HepG2 (cell line): ENCODE results near the gene DAB2IP. TPM values are rescaled to one million over a fixed set of nuclear protein-coding genes. Genes with fewer than 3 reads are reported as not detected.

Experiments
- ARID4A ChIP-seq: sonication (generic); formaldehyde crosslinking; IDR thresholded peaks from 2 replicates; pipeline ENCODE4 v1.5.0; 2020; ENCODE audit warnings: mild to moderate bottlenecking, missing genetic modification reagents, borderline replicate concordance
- CBX1 ChIP-seq: IDR thresholded peaks from one replicate; pipeline ENCODE4 v1.6.1; 2016; ENCODE audit warnings: antibody characterized with exemption, low read depth
- CBX2 ChIP-seq, 2 experiments: fragments of 200-600 bp in 1 of 2; sonication (generic); formaldehyde crosslinking in 1 of 2; IDR thresholded peaks; 2 replicates each; pipeline versions ENCODE4 v1.7.0 to v1.8.1; 2018 to 2022; ENCODE audit warnings: low read depth in 2 of 2, low read length in 1 of 2, mild to moderate bottlenecking in 1 of 2, missing genetic modification reagents in 1 of 2
- IKZF1 ChIP-seq: fragments of 450-650 bp; IDR thresholded peaks from 2 replicates; pipeline ENCODE4 v1.7.1; 2016
- RBM39 ChIP-seq: fragments of 200-400 bp; formaldehyde crosslinking; IDR thresholded peaks from one replicate; pipeline ENCODE4 v1.6.1; 2018; ENCODE audit warnings: antibody characterized with exemption, mild to moderate bottlenecking, low read depth, low read length; ENCODE audit not compliant: poor library complexity, severe bottlenecking
- SRSF9 ChIP-seq: fragments of 200-400 bp; formaldehyde crosslinking; IDR thresholded peaks from 2 replicates; pipeline ENCODE4 v1.6.1; 2018; ENCODE audit warnings: borderline replicate concordance, mild to moderate bottlenecking, low read depth, low read length; ENCODE audit not compliant: insufficient read depth, poor library complexity, severe bottlenecking
- TEAD3 ChIP-seq: optimal IDR thresholded peaks from 2 replicates; pipeline ENCODE3; 2016; ENCODE audit warnings: borderline replicate concordance
- ZNF280B ChIP-seq: sonication (generic); formaldehyde crosslinking; IDR thresholded peaks from 2 replicates; pipeline ENCODE4 v1.5.0; 2020; ENCODE audit warnings: missing genetic modification reagents, mild to moderate bottlenecking, borderline replicate concordance
- ZNF574 ChIP-seq: sonication (generic); formaldehyde crosslinking; IDR thresholded peaks from 2 replicates; pipeline ENCODE4 v1.4.0; 2020; ENCODE audit warnings: missing genetic modification reagents
- ZUFSP ChIP-seq: sonication (generic); formaldehyde crosslinking; IDR thresholded peaks from 2 replicates; pipeline ENCODE4 v1.9.0; 2021; ENCODE audit warnings: missing genetic modification reagents, mild to moderate bottlenecking, borderline replicate concordance
- polyA plus RNA-seq, 8 experiments: library from polyadenylated mRNA; depleted of rRNA in 3 of 8; stranded (reverse) in 7 of 8; unstranded in 1 of 8; fragments of >200 nt; fragmentation: Illumina TruSeq in 4 of 8; extraction: Trizol in 4 of 8; gene quantifications; 2 replicates each; pipeline versions ENCODE4 v1.2.1 to v1.2.3, GENCODE V29; 2011 to 2016; ENCODE audit warnings: low read depth in 4 of 8, missing spikeins in 1 of 8, mixed read lengths in 1 of 8; ENCODE audit not compliant: insufficient read depth in 1 of 8
- total RNA-seq, 5 experiments: library from RNA; depleted of rRNA; stranded (reverse); fragments of >200 nt; fragmentation: Illumina TruSeq; extraction: Trizol; gene quantifications; 2 replicates each; pipeline ENCODE4 v1.2.3, GENCODE V29; 2016; ENCODE audit warnings: low read depth in 1 of 5
- TF ChIP-seq, protein P1 (sequence below): sonication (generic); formaldehyde crosslinking; IDR thresholded peaks from 2 replicates; pipeline ENCODE4 v1.5.1; 2020; ENCODE audit warnings: mild to moderate bottlenecking, missing genetic modification reagents
- TF ChIP-seq, protein P2 (sequence below): sonication (generic); formaldehyde crosslinking; IDR thresholded peaks from 2 replicates; pipeline ENCODE4 v1.4.0; 2020; ENCODE audit warnings: missing genetic modification reagents, mild to moderate bottlenecking, borderline replicate concordance

Gene DAB2IP
- total and polyA plus RNA-seq, 2 of the 13 experiments (the other 11 are each of a cell fraction or from before 2014, with no cell fraction given): 25.3 to 37.9 TPM

GRCh38 chr9:121612511-121612998, 38.9 kb upstream of the DAB2IP start (continued):
- TF ChIP-seq ARID4A (CRISPR knock-in tag) (0 out of 2 replicates have a peak, but pooled peaks have one; percentile 28), ZUFSP (CRISPR knock-in tag) (no peak), CBX1 (no peak), SRSF9 (no peak), ZNF574 (CRISPR knock-in tag) (peak; percentile 17; the same call in 1 of the 2 replicates), RBM39 (no peak), TEAD3 (no peak), ZNF280B (CRISPR knock-in tag) (no peak), CBX2 (IDR thresholded peaks at IDR 0.05; ENCODE audit: low read depth, low read length) (no peak), CBX2 (CRISPR knock-in tag; IDR thresholded peaks at IDR 0.05; ENCODE audit: low read depth) (no peak), IKZF1 (no peak)
- TF ChIP-seq, protein P1, sequence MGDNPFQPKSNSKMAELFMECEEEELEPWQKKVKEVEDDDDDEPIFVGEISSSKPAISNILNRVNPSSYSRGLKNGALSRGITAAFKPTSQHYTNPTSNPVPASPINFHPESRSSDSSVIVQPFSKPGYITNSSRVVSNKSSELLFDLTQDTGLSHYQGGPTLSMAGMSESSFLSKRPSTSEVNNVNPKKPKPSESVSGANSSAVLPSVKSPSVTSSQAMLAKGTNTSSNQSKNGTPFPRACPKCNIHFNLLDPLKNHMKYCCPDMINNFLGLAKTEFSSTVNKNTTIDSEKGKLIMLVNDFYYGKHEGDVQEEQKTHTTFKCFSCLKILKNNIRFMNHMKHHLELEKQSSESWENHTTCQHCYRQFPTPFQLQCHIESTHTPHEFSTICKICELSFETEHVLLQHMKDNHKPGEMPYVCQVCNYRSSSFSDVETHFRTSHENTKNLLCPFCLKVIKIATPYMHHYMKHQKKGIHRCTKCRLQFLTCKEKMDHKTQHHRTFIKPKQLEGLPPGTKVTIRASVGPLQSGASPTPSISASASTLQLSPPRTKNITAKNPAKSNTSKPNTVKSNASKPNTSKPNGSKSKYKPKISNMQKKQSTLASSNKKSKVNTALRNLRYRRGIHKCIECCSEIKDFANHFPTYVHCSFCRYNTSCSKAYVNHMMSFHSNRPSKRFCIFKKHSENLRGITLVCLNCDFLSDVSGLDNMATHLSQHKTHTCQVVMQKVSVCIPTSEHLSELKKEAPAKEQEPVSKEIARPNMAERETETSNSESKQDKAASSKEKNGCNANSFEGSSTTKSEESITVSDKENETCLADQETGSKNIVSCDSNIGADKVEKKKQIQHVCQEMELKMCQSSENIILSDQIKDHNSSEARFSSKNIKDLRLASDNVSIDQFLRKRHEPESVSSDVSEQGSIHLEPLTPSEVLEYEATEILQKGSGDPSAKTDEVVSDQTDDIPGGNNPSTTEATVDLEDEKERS (CRISPR knock-in tag): no peak
- TF ChIP-seq, protein P2, sequence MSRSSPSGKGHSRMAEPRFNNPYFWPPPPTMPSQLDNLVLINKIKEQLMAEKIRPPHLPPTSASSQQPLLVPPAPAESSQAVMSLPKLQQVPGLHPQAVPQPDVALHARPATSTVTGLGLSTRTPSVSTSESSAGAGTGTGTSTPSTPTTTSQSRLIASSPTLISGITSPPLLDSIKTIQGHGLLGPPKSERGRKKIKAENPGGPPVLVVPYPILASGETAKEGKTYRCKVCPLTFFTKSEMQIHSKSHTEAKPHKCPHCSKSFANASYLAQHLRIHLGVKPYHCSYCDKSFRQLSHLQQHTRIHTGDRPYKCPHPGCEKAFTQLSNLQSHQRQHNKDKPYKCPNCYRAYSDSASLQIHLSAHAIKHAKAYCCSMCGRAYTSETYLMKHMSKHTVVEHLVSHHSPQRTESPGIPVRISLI (CRISPR knock-in tag): no peak
